Sigmoid colon (tissue), 4 donors: ENCODE data around the gene ADGRE3.

Experiments used
- EP300 ChIP-seq, 4 donors: sonication (generic); formaldehyde crosslinking; IDR thresholded peaks; one replicate each; pipeline ENCODE4 v1.6.1; 2017; ENCODE audit warnings: antibody characterized with exemption in 4 of 4
- POLR2A ChIP-seq, 2 donors: fragments of 450-650 bp; IDR thresholded peaks; one replicate each; pipeline ENCODE4 v1.6.1; 2016; ENCODE audit warnings: antibody characterized with exemption in 2 of 2, mild to moderate bottlenecking in 2 of 2, moderate library complexity in 2 of 2
- POLR2AphosphoS5 ChIP-seq, 4 donors: sonication (generic); formaldehyde crosslinking; IDR thresholded peaks; one replicate each; pipeline ENCODE4 v1.6.1; 2017; ENCODE audit warnings: antibody characterized with exemption in 4 of 4
- TF ChIP-seq, protein P1 (sequence below), 4 experiments: fragments of 450-650 bp in 3 of 4; fragments of 200-600 bp in 1 of 4; IDR thresholded peaks; one replicate each; pipeline ENCODE4 v1.5.1; 2016 to 2019; ENCODE audit warnings: antibody characterized with exemption in 4 of 4, mild to moderate bottlenecking in 3 of 4, moderate library complexity in 2 of 4

DNA sequence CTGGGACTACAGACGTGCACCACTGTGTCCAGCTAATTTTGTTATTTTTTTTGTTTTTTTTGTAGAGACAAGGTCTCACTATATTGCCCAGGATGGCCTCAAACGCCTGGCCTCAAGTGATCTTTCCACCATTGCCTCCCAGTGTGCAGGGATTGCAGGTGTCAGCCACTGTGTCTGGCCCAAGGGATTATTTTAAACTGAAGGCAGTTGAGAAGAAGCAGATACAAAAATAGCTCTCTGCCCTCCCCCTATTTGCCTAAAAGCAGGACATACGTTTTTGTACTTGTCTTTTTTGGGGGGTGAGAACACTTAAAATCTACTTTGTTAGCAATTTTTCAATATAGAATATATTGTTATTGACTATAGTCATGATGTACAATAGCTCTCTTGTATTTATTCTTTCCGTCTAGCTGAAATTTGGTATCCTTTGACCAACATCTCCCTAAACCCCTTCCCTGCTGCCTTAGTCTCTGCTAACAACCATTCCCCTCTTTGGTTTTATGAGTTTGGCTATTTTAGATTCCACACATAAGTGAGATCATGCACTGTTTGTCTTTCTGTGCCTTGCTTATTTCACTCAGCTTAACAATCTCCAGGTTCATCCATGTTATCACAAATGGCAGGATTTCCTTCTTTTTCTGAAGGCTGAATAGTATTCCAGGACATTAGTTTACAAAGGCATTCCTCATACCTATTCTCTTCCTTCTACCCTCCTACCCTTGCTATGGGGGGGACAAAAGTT lies 34.9 kb downstream of the ADGRE3 start:
- TF ChIP-seq, protein P1, sequence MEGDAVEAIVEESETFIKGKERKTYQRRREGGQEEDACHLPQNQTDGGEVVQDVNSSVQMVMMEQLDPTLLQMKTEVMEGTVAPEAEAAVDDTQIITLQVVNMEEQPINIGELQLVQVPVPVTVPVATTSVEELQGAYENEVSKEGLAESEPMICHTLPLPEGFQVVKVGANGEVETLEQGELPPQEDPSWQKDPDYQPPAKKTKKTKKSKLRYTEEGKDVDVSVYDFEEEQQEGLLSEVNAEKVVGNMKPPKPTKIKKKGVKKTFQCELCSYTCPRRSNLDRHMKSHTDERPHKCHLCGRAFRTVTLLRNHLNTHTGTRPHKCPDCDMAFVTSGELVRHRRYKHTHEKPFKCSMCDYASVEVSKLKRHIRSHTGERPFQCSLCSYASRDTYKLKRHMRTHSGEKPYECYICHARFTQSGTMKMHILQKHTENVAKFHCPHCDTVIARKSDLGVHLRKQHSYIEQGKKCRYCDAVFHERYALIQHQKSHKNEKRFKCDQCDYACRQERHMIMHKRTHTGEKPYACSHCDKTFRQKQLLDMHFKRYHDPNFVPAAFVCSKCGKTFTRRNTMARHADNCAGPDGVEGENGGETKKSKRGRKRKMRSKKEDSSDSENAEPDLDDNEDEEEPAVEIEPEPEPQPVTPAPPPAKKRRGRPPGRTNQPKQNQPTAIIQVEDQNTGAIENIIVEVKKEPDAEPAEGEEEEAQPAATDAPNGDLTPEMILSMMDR (IDR thresholded peaks at IDR 0.05) = no peak
- no peak for TF ChIP-seq EP300 (IDR thresholded peaks at IDR 0.05)
- TF ChIP-seq POLR2A (IDR thresholded peaks at IDR 0.05) = no peak
- peak in 2 of 4 donors; percentile 57 to 67 for TF ChIP-seq POLR2AphosphoS5 (IDR thresholded peaks at IDR 0.05)
